Measurements from ENCODE around the gene AP3D1. TPM values are rescaled to one million over a fixed set of nuclear protein-coding genes. Genes with fewer than 3 reads are reported as not detected.

The AP3D1 gene
- total RNA-seq, 2 experiments from 2014 or later = 80.0 to 99.8 TPM

DNA sequence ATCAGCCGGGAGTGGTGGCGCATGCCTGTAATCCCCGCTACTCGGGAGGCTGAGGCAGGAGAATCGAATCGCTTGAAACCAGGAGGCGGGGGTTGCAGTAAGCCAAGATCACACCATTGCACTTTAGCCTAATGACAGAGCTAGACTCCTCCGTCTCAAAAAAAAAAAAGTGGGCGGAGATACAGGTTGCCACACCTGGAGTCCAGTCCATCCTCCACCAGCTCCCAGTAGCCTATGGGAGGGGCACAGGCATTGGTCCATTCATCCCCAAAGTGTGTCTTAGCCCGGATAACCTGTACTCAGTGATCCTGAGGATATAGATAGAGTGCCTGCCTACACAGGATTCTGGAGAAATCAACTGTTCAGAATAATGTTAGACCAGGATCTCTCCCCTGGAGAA, 9.0 kb upstream of the AP3D1 start:
- CTCF ChIA-PET (ENCODE audit: unreplicated experiment) = no interaction called here
- Histone ChIP-seq H3K27ac (ENCODE audit: low read depth, low read length, poor library complexity, severe bottlenecking) (no peak overlapping the region), H4K20me1 (ENCODE audit: insufficient read depth, low read length) (no peaks in the 10 kb centered on the region; the same call in 1 of the 2 replicates), H3K36me3 (ENCODE audit: insufficient read depth, low read length) (no peaks in the 10 kb centered on the region), H2AFZ (ENCODE audit: low read length) (no peak overlapping the region), H3K4me1 (ENCODE audit: insufficient read depth, low read length, poor library complexity, severe bottlenecking) (peaks cover 12% of the 10 kb centered on the region), H3K4me3 (ENCODE audit: low read depth, low read length, poor library complexity, severe bottlenecking) (no peak overlapping the region), H3K79me2 (ENCODE audit: insufficient read depth, low read depth, low read length) (peaks cover 9% of the 10 kb centered on the region), H3K9me3 (ENCODE audit: low read length) (no peaks in the 10 kb centered on the region), H3K4me2 (ENCODE audit: low read length) (no peak overlapping the region), H3K9me2 (ENCODE audit: insufficient read depth, low read length) (no peaks in the 10 kb centered on the region)
- intact Hi-C loops (cut with micrococcal nuclease; ENCODE audit: unreplicated experiment) = loop anchor here (10.0 kb wide), 1 partner anchor 454 kb away; no protein-coding TSS in a partner anchor
- POLR2A ChIA-PET = no interaction called here
- TF ChIP-seq EZH2phosphoT487 (IDR thresholded peaks at IDR 0.05; ENCODE audit: borderline replicate concordance, low read depth, low read length) (no peak), CTCF (conservative IDR thresholded peaks at IDR 0.05; ENCODE audit: low read length) (no peak)
- no TSS peak for BruUV-seq (replicated peaks)
- DNase-seq (ENCODE audit: low spot score) = no peak

GRCh38 chr19:2157452-2157851, 6.1 kb upstream of the AP3D1 start:
- DNase-seq (ENCODE audit: low spot score) = no peak

More at GRCh38 chr19:2157452-2157851, 6.1 kb upstream of the AP3D1 start:
- no peaks in the 10 kb centered on the region for H3K36me3 ChIP-seq (ENCODE audit: insufficient read depth, low read length)
- POLR2A ChIA-PET = no interaction called here
- H3K79me2 ChIP-seq (ENCODE audit: insufficient read depth, low read depth, low read length) = no peaks in the 10 kb centered on the region
- H3K4me3 ChIP-seq (ENCODE audit: low read depth, low read length, poor library complexity, severe bottlenecking) = no peak overlapping the region
- no peak for TF ChIP-seq CTCF (conservative IDR thresholded peaks at IDR 0.05; ENCODE audit: low read length)
- no peak for TF ChIP-seq EZH2phosphoT487 (IDR thresholded peaks at IDR 0.05; ENCODE audit: borderline replicate concordance, low read depth, low read length)
- H4K20me1 ChIP-seq (ENCODE audit: insufficient read depth, low read length) = no peaks in the 10 kb centered on the region
- CTCF ChIA-PET (ENCODE audit: unreplicated experiment) = interaction anchor here (0.6 kb wide), 1 partner anchor 169 kb away, joined by 3 read pairs; no protein-coding TSS in a partner anchor
- no peaks in the 10 kb centered on the region for H3K9me2 ChIP-seq (ENCODE audit: insufficient read depth, low read length)
- no peaks in the 10 kb centered on the region for H3K9me3 ChIP-seq (ENCODE audit: low read length)
- H2AFZ ChIP-seq (ENCODE audit: low read length) = no peak overlapping the region
- BruUV-seq (replicated peaks) = no TSS peak
- intact Hi-C loops (cut with micrococcal nuclease; ENCODE audit: unreplicated experiment) = loop anchor here (2.0 to 5.0 kb wide), 2 partner anchors 69 to 160 kb away; no protein-coding TSS in a partner anchor
- no peak overlapping the region for H3K4me2 ChIP-seq (ENCODE audit: low read length)
- no peak overlapping the region for H3K27ac ChIP-seq (ENCODE audit: low read depth, low read length, poor library complexity, severe bottlenecking)
- peaks cover 1% of the 10 kb centered on the region for H3K4me1 ChIP-seq (ENCODE audit: insufficient read depth, low read length, poor library complexity, severe bottlenecking)

All from OCI-LY7 (cell line).